Calu3 (cell line): ENCODE measurements around the gene TMCC1. TPM values are rescaled to one million over a fixed set of nuclear protein-coding genes. Genes with fewer than 3 reads are reported as not detected.

Source experiments
- BruUV-seq: library from RNA; stranded (reverse); fragments of 400-500 nt; replicated peaks from 2 replicates; lab custom pipeline; 2021; lab: Mats Ljungman, UMichigan
- CTCF ChIA-PET: fragments of 300-600 bp; sonication (Branson Sonifier 250); formaldehyde crosslinking; loops from one replicate; lab custom pipeline; 2022; ENCODE audit warnings: antibody characterized with exemption; lab: Charles Lee
- DNase-seq: peaks from one replicate; pipeline ENCODE4 v3.0.0; 2022
- H3K27ac Mint-ChIP-seq: one replicate; pipeline ENCODE4 v1.8.0; 2022; ENCODE audit warnings: mixed read lengths; ENCODE audit not compliant: unreplicated experiment
- H3K27me3 Mint-ChIP-seq: one replicate; pipeline ENCODE4 v1.8.0; 2022; ENCODE audit warnings: mixed read lengths; ENCODE audit not compliant: unreplicated experiment
- H3K36me3 Mint-ChIP-seq: one replicate; pipeline ENCODE4 v1.8.0; 2022; ENCODE audit warnings: mild to moderate bottlenecking, moderate library complexity, mixed read lengths; ENCODE audit not compliant: insufficient read depth, unreplicated experiment
- H3K4me1 Mint-ChIP-seq: one replicate; pipeline ENCODE4 v1.8.0; 2022; ENCODE audit warnings: mild to moderate bottlenecking, low read depth, mixed read lengths; ENCODE audit not compliant: unreplicated experiment
- H3K4me3 Mint-ChIP-seq: one replicate; pipeline ENCODE4 v1.8.0; 2022; ENCODE audit warnings: mild to moderate bottlenecking, low read depth, moderate library complexity, mixed read lengths; ENCODE audit not compliant: unreplicated experiment
- H3K9me3 Mint-ChIP-seq: one replicate; pipeline ENCODE4 v1.8.0; 2022; ENCODE audit warnings: low read depth, mixed read lengths; ENCODE audit not compliant: unreplicated experiment
- CTCF ChIP-seq: fragments of 200-600 bp; IDR thresholded peaks from one replicate; pipeline ENCODE4 v1.8.0; 2022; ENCODE audit warnings: antibody characterized with exemption; ENCODE audit not compliant: unreplicated experiment
- intact Hi-C: fragments of 100-400 bp; cut with micrococcal nuclease; formaldehyde crosslinking; loops from one replicate; pipeline ENCODE4 v1.10.0; 2022; ENCODE audit not compliant: unreplicated experiment
- total RNA-seq: library from RNA; stranded (reverse); gene quantifications from 2 replicates; pipeline ENCODE4 v1.2.3, GENCODE V29; 2022

Gene TMCC1
- total RNA-seq, 1 experiment from 2014 or later: 57.2 TPM

- TF ChIP-seq CTCF: peak; percentile 24
- H3K27me3 Mint-ChIP-seq: no peaks in the 10 kb centered on the region
- no TSS peak for BruUV-seq
- no peaks in the 10 kb centered on the region for H3K9me3 Mint-ChIP-seq
- intact Hi-C loops: no loop called here
- CTCF ChIA-PET: interaction anchor here (0.5 to 0.6 kb wide), 2 partner anchors 64 to 86 kb away, joined by 3 to 11 read pairs; no protein-coding TSS in a partner anchor
- H3K4me3 Mint-ChIP-seq: no peak overlapping the region
- H3K27ac Mint-ChIP-seq: no peak overlapping the region
- H3K36me3 Mint-ChIP-seq: no peaks in the 10 kb centered on the region
- DNase-seq: no peak
- H3K4me1 Mint-ChIP-seq: peaks cover 24% of the 10 kb centered on the region
These were observed 44.8 kb upstream of the TMCC1 start for GRCh38 chr3:129938140-129938930.

GRCh38 chr3:129937717-129938116 lies 44.2 kb upstream of the TMCC1 start:
- Mint-ChIP-seq H3K9me3 (no peaks in the 10 kb centered on the region), H3K4me1 (peaks cover 24% of the 10 kb centered on the region), H3K27ac (no peak overlapping the region), H3K4me3 (no peak overlapping the region), H3K27me3 (no peaks in the 10 kb centered on the region), H3K36me3 (no peaks in the 10 kb centered on the region)
- DNase-seq: no peak
- no peak for TF ChIP-seq CTCF
- BruUV-seq: no TSS peak
- intact Hi-C loops: no loop called here
- CTCF ChIA-PET: interaction anchor here (0.7 kb wide), 1 partner anchor 726 kb away, joined by 3 read pairs; no protein-coding TSS in a partner anchor

DNA sequence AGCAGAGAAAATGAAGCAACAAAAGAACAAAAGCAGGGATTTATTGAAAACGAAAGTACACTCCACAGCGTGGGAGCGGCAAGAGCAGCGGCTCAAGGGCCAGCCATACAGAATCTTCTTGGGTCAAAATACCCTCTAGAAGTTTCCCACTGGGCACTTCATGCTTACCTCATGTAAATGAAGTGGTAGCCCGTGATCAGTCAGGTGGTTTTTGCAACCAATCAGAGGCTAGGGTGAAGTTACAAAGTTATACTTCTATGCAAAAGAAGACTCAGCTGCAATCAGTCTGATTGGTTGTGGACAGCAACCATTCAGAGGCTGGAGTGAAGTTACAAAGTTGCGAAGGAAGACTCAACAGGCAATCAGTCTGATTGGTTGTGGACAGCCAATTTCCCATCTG lies 43.2 kb upstream of the TMCC1 start:
- BruUV-seq: no TSS peak
- Mint-ChIP-seq H3K4me3 (peak overlapping the region; percentile 60), H3K4me1 (peaks cover 16% of the 10 kb centered on the region), H3K36me3 (no peaks in the 10 kb centered on the region), H3K27me3 (no peaks in the 10 kb centered on the region), H3K27ac (peak overlapping the region; percentile 33), H3K9me3 (no peaks in the 10 kb centered on the region)
- DNase-seq: peak; percentile 48
- TF ChIP-seq CTCF: no peak
- intact Hi-C loops: no loop called here
- CTCF ChIA-PET: interaction anchor here (0.9 kb wide), 1 partner anchor 447 kb away, joined by 3 read pairs; no protein-coding TSS in a partner anchor

DNA sequence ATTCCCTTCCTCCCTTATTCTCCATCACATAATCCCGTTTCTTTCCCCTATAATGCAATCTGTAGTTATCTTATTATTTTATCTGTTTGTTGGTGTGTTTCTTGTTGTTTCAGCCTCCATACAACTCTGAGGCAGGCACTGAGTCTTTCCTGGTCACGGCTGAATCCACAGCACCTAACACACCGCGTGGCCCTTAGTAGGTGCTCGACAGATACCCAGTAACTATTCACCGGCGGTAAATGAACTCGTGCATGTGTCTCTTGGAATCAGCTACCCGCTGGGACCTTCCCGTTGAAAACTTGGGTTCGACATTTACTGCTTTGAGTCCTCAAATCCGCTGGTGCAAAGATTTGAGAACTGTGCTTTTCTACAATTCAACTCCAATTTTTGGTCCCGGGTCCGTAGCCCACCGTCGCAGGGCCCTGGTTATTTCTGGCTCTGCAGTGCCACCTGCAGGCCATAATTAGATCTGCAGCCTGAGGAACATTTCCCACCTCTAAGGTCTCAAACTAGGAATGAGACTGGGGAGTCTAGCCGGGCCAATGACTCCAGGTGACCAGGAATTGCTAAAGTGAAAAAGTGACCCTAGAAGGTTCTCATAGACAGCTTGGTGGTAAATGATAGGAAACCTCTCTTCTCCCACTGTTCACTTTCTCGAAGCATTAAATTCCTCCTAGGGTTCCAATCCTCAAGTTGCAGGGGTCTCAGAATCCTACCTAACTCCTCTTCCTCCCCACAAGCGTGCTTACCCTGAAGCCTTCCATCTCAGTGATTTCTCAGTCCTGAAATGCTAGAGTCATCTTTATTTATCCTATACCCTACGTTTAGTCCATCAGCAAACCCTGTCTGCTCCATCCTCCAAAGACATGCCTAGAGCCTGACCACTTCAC lies 41.0 kb upstream of the TMCC1 start:
- Mint-ChIP-seq H3K4me3 (peak overlapping the region; percentile 47), H3K27ac (no peak overlapping the region), H3K36me3 (no peaks in the 10 kb centered on the region), H3K27me3 (no peaks in the 10 kb centered on the region), H3K9me3 (peaks cover 3% of the 10 kb centered on the region), H3K4me1 (peaks cover 16% of the 10 kb centered on the region)
- CTCF ChIA-PET: interaction anchor here (0.8 to 2.1 kb wide), 3 partner anchors 105 to 444 kb away, joined by 3 to 20 read pairs (median 7); no protein-coding TSS in a partner anchor
- peak; percentile 49 for DNase-seq
- peak; percentile 98 for TF ChIP-seq CTCF
- BruUV-seq: no TSS peak
- intact Hi-C loops: loop anchor here (1.0 to 5.0 kb wide), 6 partner anchors 42 to 552 kb away; partner anchors contain the start of gene TMCC1
